ENCODE data around the gene ACADS.

DNA sequence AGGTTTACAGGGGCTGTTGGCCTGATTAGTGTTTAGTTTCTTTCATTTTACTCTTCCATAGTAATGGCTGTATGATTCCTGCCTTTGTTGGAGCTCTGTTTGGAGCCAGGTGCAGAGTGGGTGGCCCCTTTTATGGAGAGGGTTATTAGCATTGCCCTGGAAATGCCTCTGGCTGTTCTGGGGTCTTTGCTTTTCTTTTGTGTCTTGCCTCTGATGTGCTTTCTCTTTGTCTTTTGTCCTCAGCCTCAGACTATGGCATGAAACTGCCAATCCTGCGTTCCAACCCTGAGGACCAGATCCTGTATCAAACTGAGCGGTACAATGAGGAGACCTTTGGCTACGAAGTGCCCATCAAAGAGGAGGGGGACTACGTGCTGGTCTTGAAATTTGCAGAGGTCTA lies 31.8 kb upstream of the ACADS start:
- TF ChIP-seq, protein P1, sequence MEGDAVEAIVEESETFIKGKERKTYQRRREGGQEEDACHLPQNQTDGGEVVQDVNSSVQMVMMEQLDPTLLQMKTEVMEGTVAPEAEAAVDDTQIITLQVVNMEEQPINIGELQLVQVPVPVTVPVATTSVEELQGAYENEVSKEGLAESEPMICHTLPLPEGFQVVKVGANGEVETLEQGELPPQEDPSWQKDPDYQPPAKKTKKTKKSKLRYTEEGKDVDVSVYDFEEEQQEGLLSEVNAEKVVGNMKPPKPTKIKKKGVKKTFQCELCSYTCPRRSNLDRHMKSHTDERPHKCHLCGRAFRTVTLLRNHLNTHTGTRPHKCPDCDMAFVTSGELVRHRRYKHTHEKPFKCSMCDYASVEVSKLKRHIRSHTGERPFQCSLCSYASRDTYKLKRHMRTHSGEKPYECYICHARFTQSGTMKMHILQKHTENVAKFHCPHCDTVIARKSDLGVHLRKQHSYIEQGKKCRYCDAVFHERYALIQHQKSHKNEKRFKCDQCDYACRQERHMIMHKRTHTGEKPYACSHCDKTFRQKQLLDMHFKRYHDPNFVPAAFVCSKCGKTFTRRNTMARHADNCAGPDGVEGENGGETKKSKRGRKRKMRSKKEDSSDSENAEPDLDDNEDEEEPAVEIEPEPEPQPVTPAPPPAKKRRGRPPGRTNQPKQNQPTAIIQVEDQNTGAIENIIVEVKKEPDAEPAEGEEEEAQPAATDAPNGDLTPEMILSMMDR (IDR thresholded peaks at IDR 0.05; ENCODE audit: poor library complexity, severe bottlenecking): no peak
- TF ChIP-seq EP300 (conservative IDR thresholded peaks at IDR 0.05; ENCODE audit: poor library complexity, severe bottlenecking) (no peak), EZH2 (IDR thresholded peaks at IDR 0.05; ENCODE audit: borderline replicate concordance, insufficient read depth, low read length, poor library complexity, severe bottlenecking) (no peak), TAF1 (IDR thresholded peaks at IDR 0.05; ENCODE audit: low read depth) (no peak), RAD21 (conservative IDR thresholded peaks at IDR 0.05) (no peak), POLR2AphosphoS5 (IDR thresholded peaks at IDR 0.05) (no peak), MXI1 (conservative IDR thresholded peaks at IDR 0.05; ENCODE audit: poor library complexity, severe bottlenecking) (no peak), SMC3 (conservative IDR thresholded peaks at IDR 0.05; ENCODE audit: poor library complexity) (no peak)
- TF ChIP-seq, protein P2, sequence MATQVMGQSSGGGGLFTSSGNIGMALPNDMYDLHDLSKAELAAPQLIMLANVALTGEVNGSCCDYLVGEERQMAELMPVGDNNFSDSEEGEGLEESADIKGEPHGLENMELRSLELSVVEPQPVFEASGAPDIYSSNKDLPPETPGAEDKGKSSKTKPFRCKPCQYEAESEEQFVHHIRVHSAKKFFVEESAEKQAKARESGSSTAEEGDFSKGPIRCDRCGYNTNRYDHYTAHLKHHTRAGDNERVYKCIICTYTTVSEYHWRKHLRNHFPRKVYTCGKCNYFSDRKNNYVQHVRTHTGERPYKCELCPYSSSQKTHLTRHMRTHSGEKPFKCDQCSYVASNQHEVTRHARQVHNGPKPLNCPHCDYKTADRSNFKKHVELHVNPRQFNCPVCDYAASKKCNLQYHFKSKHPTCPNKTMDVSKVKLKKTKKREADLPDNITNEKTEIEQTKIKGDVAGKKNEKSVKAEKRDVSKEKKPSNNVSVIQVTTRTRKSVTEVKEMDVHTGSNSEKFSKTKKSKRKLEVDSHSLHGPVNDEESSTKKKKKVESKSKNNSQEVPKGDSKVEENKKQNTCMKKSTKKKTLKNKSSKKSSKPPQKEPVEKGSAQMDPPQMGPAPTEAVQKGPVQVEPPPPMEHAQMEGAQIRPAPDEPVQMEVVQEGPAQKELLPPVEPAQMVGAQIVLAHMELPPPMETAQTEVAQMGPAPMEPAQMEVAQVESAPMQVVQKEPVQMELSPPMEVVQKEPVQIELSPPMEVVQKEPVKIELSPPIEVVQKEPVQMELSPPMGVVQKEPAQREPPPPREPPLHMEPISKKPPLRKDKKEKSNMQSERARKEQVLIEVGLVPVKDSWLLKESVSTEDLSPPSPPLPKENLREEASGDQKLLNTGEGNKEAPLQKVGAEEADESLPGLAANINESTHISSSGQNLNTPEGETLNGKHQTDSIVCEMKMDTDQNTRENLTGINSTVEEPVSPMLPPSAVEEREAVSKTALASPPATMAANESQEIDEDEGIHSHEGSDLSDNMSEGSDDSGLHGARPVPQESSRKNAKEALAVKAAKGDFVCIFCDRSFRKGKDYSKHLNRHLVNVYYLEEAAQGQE (IDR thresholded peaks at IDR 0.05; ENCODE audit: borderline replicate concordance): no peak

All from neural cell (in vitro differentiated cells).